HL-60 (cell line): Measurements from ENCODE around the gene NMRK1.

ENCODE experiments used
- DNase-seq, 2 experiments: peaks; one replicate each; pipeline ENCODE4 v3.0.0-alpha.2; 2010 to 2020; ENCODE audit warnings: low read depth in 1 of 2, low spot score in 1 of 2
- H3K27ac ChIP-seq: fragments of 250-450 bp; sonication (Bioruptor Pico); replicated peaks from 2 replicates; pipeline ENCODE4 v1.5.1; 2020; ENCODE audit warnings: mild to moderate bottlenecking, moderate library complexity
- H3K27me3 ChIP-seq: fragments of 250-450 bp; sonication (Bioruptor Pico); 2 replicates; pipeline ENCODE4 v1.5.1; 2021; ENCODE audit warnings: mild to moderate bottlenecking, moderate library complexity; ENCODE audit not compliant: insufficient read depth, poor library complexity, severe bottlenecking
- H3K4me3 ChIP-seq: replicated peaks from 2 replicates; pipeline ENCODE4 v1.5.1; 2011; ENCODE audit warnings: mild to moderate bottlenecking, control low read depth, low read length; ENCODE audit not compliant: insufficient read depth
- CTCF ChIP-seq: IDR thresholded peaks from one replicate; pipeline ENCODE4 v1.5.1; 2011; ENCODE audit warnings: low read length, control low read depth, inconsistent platforms; ENCODE audit not compliant: insufficient read depth
- GABPA ChIP-seq: IDR thresholded peaks from 2 replicates; pipeline ENCODE4 v1.6.1; 2012; ENCODE audit warnings: low read depth
- POLR2AphosphoS5 ChIP-seq: IDR thresholded peaks from 2 replicates; pipeline ENCODE4 v1.6.1; 2012; ENCODE audit warnings: low read depth
- REST ChIP-seq: IDR thresholded peaks from 2 replicates; pipeline ENCODE4 v1.6.1; 2012; ENCODE audit warnings: low read depth; ENCODE audit not compliant: insufficient replicate concordance
- SPI1 ChIP-seq: IDR thresholded peaks from 2 replicates; pipeline ENCODE4 v1.6.1; 2012; ENCODE audit warnings: low read depth, mild to moderate bottlenecking, borderline replicate concordance

NMRK1 gene

GRCh38 chr9:75023846-75024245 lies 64.1 kb downstream of the NMRK1 start:
- TF ChIP-seq CTCF (no peak), REST (peak; percentile 61)
- DNase-seq: no peak

GRCh38 chr9:75019654-75020053 lies 68.3 kb downstream of the NMRK1 start:
- TF ChIP-seq SPI1: no peak
- TF ChIP-seq GABPA: no peak
- no peak for TF ChIP-seq CTCF
- TF ChIP-seq REST: no peak
- DNase-seq: no peak
- no peak overlapping the region for H3K4me3 ChIP-seq
- H3K27me3 ChIP-seq: no peaks in the 10 kb centered on the region
- H3K27ac ChIP-seq: no peak overlapping the region

More at GRCh38 chr9:75023846-75024245, 64.1 kb downstream of the NMRK1 start:
- Histone ChIP-seq H3K27me3 (no peaks in the 10 kb centered on the region), H3K27ac (no peak overlapping the region), H3K4me3 (no peak overlapping the region)

GRCh38 chr9:75019022-75019421 lies 68.9 kb downstream of the NMRK1 start:
- no peak overlapping the region for H3K27ac ChIP-seq
- no peak overlapping the region for H3K4me3 ChIP-seq
- DNase-seq: no peak
- TF ChIP-seq REST: no peak
- no peaks in the 10 kb centered on the region for H3K27me3 ChIP-seq

GRCh38 chr9:75017378-75017777 lies 70.6 kb downstream of the NMRK1 start:
- no peak for DNase-seq
- H3K27ac ChIP-seq: no peak overlapping the region
- H3K4me3 ChIP-seq: no peak overlapping the region
- TF ChIP-seq REST (no peak), GABPA (no peak), POLR2AphosphoS5 (no peak), SPI1 (no peak), CTCF (no peak)
- no peaks in the 10 kb centered on the region for H3K27me3 ChIP-seq
